Loucy (cell line): ENCODE results near the gene INPPL1.

ENCODE experiments used
- H2AFZ ChIP-seq: fragments of 200-600 bp; sonication (generic); 2 replicates; pipeline ENCODE4 v1.6.0; 2016; ENCODE audit warnings: antibody characterized with exemption, mild to moderate bottlenecking, low read length, moderate library complexity
- H3F3A ChIP-seq: fragments of 200-600 bp; 2 replicates; pipeline ENCODE4 v1.6.0; 2016; ENCODE audit warnings: antibody characterized with exemption, low read depth, mild to moderate bottlenecking
- H3K27me3 ChIP-seq: fragments of 200-600 bp; sonication (generic); 2 replicates; pipeline ENCODE4 v1.6.1; 2014; ENCODE audit warnings: low read length, mild to moderate bottlenecking; ENCODE audit not compliant: insufficient read depth, poor library complexity, severe bottlenecking
- H3K36me3 ChIP-seq: fragments of 200-600 bp; sonication (generic); 2 replicates; pipeline ENCODE4 v1.6.1; 2016; ENCODE audit warnings: low read length; ENCODE audit not compliant: insufficient read depth
- H3K4me1 ChIP-seq: fragments of 200-600 bp; sonication (generic); 2 replicates; pipeline ENCODE4 v1.5.1; 2014; ENCODE audit warnings: low read length, mild to moderate bottlenecking; ENCODE audit not compliant: insufficient read depth, poor library complexity, severe bottlenecking
- H3K4me2 ChIP-seq: fragments of 200-600 bp; sonication (generic); 2 replicates; pipeline ENCODE4 v1.6.0; 2014; ENCODE audit warnings: antibody characterized with exemption, low read length, low read depth, mild to moderate bottlenecking; ENCODE audit not compliant: poor library complexity, severe bottlenecking
- H3K4me3 ChIP-seq: fragments of 200-600 bp; sonication (generic); 2 replicates; pipeline ENCODE4 v1.5.1; 2014; ENCODE audit warnings: low read length, mild to moderate bottlenecking, mixed read lengths; ENCODE audit not compliant: poor library complexity, severe bottlenecking
- H3K79me2 ChIP-seq: fragments of 200-600 bp; sonication (generic); 2 replicates; pipeline ENCODE4 v1.6.1; 2014; ENCODE audit warnings: low read length; ENCODE audit not compliant: insufficient read depth
- H3K9ac ChIP-seq: fragments of 200-600 bp; sonication (generic); 2 replicates; pipeline ENCODE4 v1.6.0; 2014; ENCODE audit warnings: mild to moderate bottlenecking, low read depth, low read length, moderate library complexity; ENCODE audit not compliant: poor library complexity, severe bottlenecking
- H3K9me2 ChIP-seq: fragments of 200-600 bp; sonication (generic); replicated peaks from 2 replicates; pipeline ENCODE4 v1.6.1; 2016; ENCODE audit warnings: low read depth, low read length, mixed read lengths
- H3K9me3 ChIP-seq: fragments of 200-600 bp; sonication (generic); 2 replicates; pipeline ENCODE4 v1.6.1; 2014; ENCODE audit warnings: mild to moderate bottlenecking, antibody characterized with exemption, low read length, low read depth; ENCODE audit not compliant: insufficient read depth
- H4K20me1 ChIP-seq: fragments of 200-600 bp; sonication (generic); 2 replicates; pipeline ENCODE4 v1.6.0; 2014; ENCODE audit warnings: antibody characterized with exemption, low read length, mild to moderate bottlenecking; ENCODE audit not compliant: insufficient read depth, poor library complexity, severe bottlenecking
- EZH2phosphoT487 ChIP-seq: fragments of 200-600 bp; IDR thresholded peaks from 2 replicates; pipeline ENCODE4 v1.6.1; 2018; ENCODE audit warnings: antibody characterized with exemption, mild to moderate bottlenecking, moderate library complexity, borderline replicate concordance
- TF ChIP-seq, protein P1 (sequence below): fragments of 200-600 bp; sonication (generic); conservative IDR thresholded peaks from 2 replicates; pipeline ENCODE4 v1.5.1; 2014; ENCODE audit warnings: mild to moderate bottlenecking, antibody characterized with exemption, low read length

The INPPL1 gene

DNA sequence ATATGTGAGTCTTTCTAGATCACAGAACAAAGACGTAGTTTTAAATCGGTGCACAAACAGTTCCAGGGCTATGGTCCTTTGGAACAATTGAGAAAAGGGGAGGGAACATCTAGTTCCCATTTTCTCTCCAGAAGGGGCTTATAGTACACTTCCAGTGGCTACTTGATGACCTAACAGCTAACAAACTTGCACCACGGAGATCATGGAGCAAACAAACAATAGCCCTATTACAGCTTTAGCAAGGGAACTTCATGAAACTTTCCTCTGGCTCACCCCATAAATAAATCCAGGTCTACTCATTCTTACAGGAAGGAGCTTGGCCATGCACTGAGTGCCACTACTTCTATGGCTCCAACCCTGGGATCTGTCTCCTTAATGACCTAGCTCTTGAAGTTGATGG lies 16.3 kb upstream of the INPPL1 start:
- Histone ChIP-seq H3F3A (no peaks in the 10 kb centered on the region), H3K9me2 (no peaks in the 10 kb centered on the region), H3K4me2 (no peak overlapping the region), H3K79me2 (no peaks in the 10 kb centered on the region), H3K36me3 (no peaks in the 10 kb centered on the region), H3K9ac (no peak overlapping the region), H3K4me3 (no peak overlapping the region), H3K27me3 (no peaks in the 10 kb centered on the region), H3K9me3 (peaks cover 4% of the 10 kb centered on the region; the same call in 1 of the 2 replicates), H2AFZ (no peak overlapping the region), H3K4me1 (no peaks in the 10 kb centered on the region), H4K20me1 (no peaks in the 10 kb centered on the region)
- no peak for TF ChIP-seq EZH2phosphoT487
- TF ChIP-seq, protein P1, sequence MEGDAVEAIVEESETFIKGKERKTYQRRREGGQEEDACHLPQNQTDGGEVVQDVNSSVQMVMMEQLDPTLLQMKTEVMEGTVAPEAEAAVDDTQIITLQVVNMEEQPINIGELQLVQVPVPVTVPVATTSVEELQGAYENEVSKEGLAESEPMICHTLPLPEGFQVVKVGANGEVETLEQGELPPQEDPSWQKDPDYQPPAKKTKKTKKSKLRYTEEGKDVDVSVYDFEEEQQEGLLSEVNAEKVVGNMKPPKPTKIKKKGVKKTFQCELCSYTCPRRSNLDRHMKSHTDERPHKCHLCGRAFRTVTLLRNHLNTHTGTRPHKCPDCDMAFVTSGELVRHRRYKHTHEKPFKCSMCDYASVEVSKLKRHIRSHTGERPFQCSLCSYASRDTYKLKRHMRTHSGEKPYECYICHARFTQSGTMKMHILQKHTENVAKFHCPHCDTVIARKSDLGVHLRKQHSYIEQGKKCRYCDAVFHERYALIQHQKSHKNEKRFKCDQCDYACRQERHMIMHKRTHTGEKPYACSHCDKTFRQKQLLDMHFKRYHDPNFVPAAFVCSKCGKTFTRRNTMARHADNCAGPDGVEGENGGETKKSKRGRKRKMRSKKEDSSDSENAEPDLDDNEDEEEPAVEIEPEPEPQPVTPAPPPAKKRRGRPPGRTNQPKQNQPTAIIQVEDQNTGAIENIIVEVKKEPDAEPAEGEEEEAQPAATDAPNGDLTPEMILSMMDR, result no peak

DNA sequence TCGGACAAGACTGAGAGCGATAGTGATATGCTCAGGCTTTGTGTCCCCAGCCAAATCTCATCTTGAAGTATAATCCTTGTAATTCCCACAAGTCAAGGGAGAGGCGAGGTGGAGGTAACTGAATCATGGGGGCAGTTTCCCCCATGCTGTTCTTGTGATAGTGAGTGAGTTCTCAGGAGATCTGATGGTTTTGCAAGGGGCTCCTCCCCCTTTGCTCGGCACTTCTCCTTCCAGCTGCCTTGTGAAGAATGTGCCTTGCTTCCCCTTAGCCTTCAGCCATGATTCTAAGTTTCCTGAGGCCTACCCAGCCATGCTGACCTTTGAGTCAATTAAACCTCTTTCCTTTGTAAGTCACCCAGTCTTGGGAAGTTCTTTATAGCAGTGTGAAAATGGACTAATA lies 15.5 kb upstream of the INPPL1 start:
- no peak overlapping the region for H2AFZ ChIP-seq
- no peak for TF ChIP-seq EZH2phosphoT487
- TF ChIP-seq, protein P1, result no peak

DNA sequence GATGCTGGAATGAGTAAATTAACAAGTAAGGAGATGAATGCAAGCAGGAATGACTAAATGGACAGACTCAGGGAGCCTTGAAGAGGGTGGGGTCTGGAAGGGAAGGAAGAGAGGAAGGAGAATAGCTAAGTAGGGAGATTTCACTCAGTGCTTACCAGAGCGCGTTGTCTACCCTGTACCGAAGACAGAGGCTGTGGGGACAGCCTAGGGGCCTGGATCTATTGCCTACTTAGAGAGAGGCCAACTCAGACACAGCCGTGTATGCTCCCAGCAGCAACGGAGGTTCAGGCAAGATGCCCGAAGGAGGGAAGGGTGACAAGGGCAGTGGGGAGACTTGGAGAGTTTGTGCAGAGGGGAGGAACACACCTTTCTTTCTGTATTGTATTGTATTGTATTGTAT lies 7.9 kb upstream of the INPPL1 start, which contains the start of gene FOLR2:
FOLR2 (plus strand) TSS at position 157 of the 400 bp plus-strand sequence. CDS start 1,791 bp downstream, outside the sequence.
- Histone ChIP-seq H3K36me3 (no peaks in the 10 kb centered on the region), H3F3A (no peaks in the 10 kb centered on the region), H3K9me2 (no peaks in the 10 kb centered on the region), H3K4me1 (peaks cover under 1% of the 10 kb centered on the region), H3K4me3 (no peak within 1 kb of the TSS), H3K4me2 (no peak within 1 kb of the TSS), H3K27me3 (no peaks in the 10 kb centered on the region), H3K79me2 (no peaks in the 10 kb centered on the region), H2AFZ (no peak within 1 kb of the TSS), H4K20me1 (no peaks in the 10 kb centered on the region), H3K9me3 (no peaks in the 10 kb centered on the region), H3K9ac (no peak within 1 kb of the TSS)
- TF ChIP-seq, protein P1, result no peak
- no peak for TF ChIP-seq EZH2phosphoT487

More for the DNA sequence above, 15.5 kb upstream of the INPPL1 start:
- Histone ChIP-seq H3K4me1 (no peaks in the 10 kb centered on the region), H4K20me1 (no peaks in the 10 kb centered on the region), H3K9me3 (peaks cover 4% of the 10 kb centered on the region; the same call in 1 of the 2 replicates), H3K27me3 (no peaks in the 10 kb centered on the region), H3K36me3 (no peaks in the 10 kb centered on the region), H3F3A (no peaks in the 10 kb centered on the region), H3K9ac (no peak overlapping the region), H3K9me2 (no peaks in the 10 kb centered on the region), H3K79me2 (no peaks in the 10 kb centered on the region), H3K4me2 (no peak overlapping the region), H3K4me3 (no peak overlapping the region)
